GM19395 (cell line): ENCODE results near the gene SCN4A.

Experiments used
- ATAC-seq: cut with Tn5 transposase; IDR thresholded peaks from one replicate; pipeline ENCODE4 v1.9.1; 2021; ENCODE audit warnings: mild to moderate bottlenecking, moderate library complexity; ENCODE audit not compliant: unreplicated experiment

Gene SCN4A

GRCh38 chr17:63960006-63960405, 12.7 kb downstream of the SCN4A start:
- ATAC-seq, result no peak

- no peak for ATAC-seq
These were observed 16.3 kb downstream of the SCN4A start for GRCh38 chr17:63956296-63956920.

GRCh38 chr17:63955791-63956190, 16.9 kb downstream of the SCN4A start:
- no peak for ATAC-seq

- ATAC-seq, result no peak
These were observed 17.5 kb downstream of the SCN4A start for GRCh38 chr17:63955232-63955631.

- ATAC-seq, result no peak
These were observed 18.2 kb downstream of the SCN4A start for GRCh38 chr17:63954402-63955063.

GRCh38 chr17:63950940-63951907, 21.5 kb downstream of the SCN4A start:
- no peak for ATAC-seq

GRCh38 chr17:63949576-63950250, 23.0 kb downstream of the SCN4A start:
- no peak for ATAC-seq

GRCh38 chr17:63948521-63948920, 24.2 kb downstream of the SCN4A start:
- ATAC-seq, result no peak

GRCh38 chr17:63947711-63948330, 24.9 kb downstream of the SCN4A start:
- ATAC-seq, result no peak

- ATAC-seq, result peak; percentile 74
These were observed 26.0 kb downstream of the SCN4A start for GRCh38 chr17:63946440-63947363.

- ATAC-seq, result no peak
These were observed 26.8 kb downstream of the SCN4A start for GRCh38 chr17:63945784-63946439.

GRCh38 chr17:63944736-63945499, 27.8 kb downstream of the SCN4A start:
- no peak for ATAC-seq

GRCh38 chr17:63943745-63944144, 29.0 kb downstream of the SCN4A start:
- no peak for ATAC-seq

GRCh38 chr17:63942309-63942985, 30.3 kb downstream of the SCN4A start:
- ATAC-seq, result no peak

GRCh38 chr17:63941751-63942150, 31.0 kb downstream of the SCN4A start:
- no peak for ATAC-seq

- no peak for ATAC-seq
These were observed 31.6 kb downstream of the SCN4A start for GRCh38 chr17:63941162-63941561.

- no peak for ATAC-seq
These were observed 32.1 kb downstream of the SCN4A start for GRCh38 chr17:63940584-63940983.

- ATAC-seq, result no peak
These were observed 32.8 kb downstream of the SCN4A start for GRCh38 chr17:63939884-63940283.
